Activated T-helper 2 cell treated with anti-CD3 and anti-CD28 coated beads, Interferon-gamma antibody, Interleukin-2, Interleukin-4, amounts not matched to agents 10 μg/mL and 5 μg/mL and 100 μg/mL, durations not matched to agents 14 hours and 24 hours and 36 hours (primary cell): Measurements from ENCODE around the gene ERVK3-1. TPM values are rescaled to one million over a fixed set of nuclear protein-coding genes. Genes with fewer than 3 reads are reported as not detected.

Source experiments
- DNase-seq: peaks from one replicate; pipeline ENCODE4 v3.0.0; 2021; ENCODE audit warnings: low spot score
- H3K27ac Mint-ChIP-seq: one replicate; pipeline ENCODE4 v1.8.0; 2021; ENCODE audit warnings: mixed read lengths
- H3K27me3 Mint-ChIP-seq: one replicate; pipeline ENCODE4 v1.8.0; 2021; ENCODE audit warnings: low read depth, mixed read lengths
- H3K36me3 Mint-ChIP-seq: one replicate; pipeline ENCODE4 v1.8.0; 2021; ENCODE audit warnings: low read depth, mixed read lengths
- H3K4me1 Mint-ChIP-seq: one replicate; pipeline ENCODE4 v1.8.0; 2021; ENCODE audit warnings: low read depth, mixed read lengths
- H3K4me3 Mint-ChIP-seq: one replicate; pipeline ENCODE4 v1.8.0; 2021; ENCODE audit warnings: low read depth, mild to moderate bottlenecking, moderate library complexity, mixed read lengths
- H3K9me3 Mint-ChIP-seq: one replicate; pipeline ENCODE4 v1.8.0; 2021; ENCODE audit warnings: mixed read lengths
- intact Hi-C: fragments of 100-400 bp; cut with micrococcal nuclease; formaldehyde crosslinking; loops from one replicate; pipeline ENCODE4 v1.15.1; 2023
- total RNA-seq: library from RNA; stranded (reverse); gene quantifications from 2 replicates; pipeline ENCODE4 v1.2.3, GENCODE V29; 2022

Gene ERVK3-1
- total RNA-seq, 1 donor from 2014 or later: 64.2 TPM

DNA sequence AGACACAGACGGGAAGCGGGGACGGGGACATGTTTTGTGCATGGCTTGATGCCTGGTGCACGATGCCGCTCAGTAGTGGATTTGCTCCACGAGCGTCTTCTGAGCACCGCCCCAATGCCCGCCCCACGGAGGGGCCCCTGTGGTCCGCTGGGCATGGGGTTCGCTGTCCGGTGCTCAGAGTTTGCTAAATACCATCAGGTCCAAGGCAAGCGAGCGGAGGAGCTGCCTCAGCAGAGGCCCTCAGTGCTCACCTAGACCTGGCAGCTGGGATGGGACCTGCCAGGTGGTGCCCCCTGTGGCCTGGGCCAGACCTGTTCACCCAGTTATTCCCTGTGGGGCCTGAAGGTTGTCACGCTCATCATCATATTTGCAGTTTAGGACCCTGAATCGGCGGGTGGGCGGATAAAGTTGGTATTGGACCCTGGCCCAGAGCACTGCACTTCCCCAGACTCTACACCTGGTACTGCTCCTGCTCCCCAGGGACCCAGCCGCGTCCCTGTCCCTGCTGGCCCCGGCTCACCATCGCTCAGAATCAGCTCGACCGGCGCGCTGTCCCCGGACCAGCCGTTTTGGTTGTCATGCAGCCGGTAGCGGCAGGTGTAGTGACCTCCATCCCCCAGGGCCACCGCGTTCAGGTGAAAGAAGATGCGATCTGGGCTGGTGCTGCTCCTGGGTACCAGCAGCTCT lies 45.8 kb downstream of the ERVK3-1 start:
- intact Hi-C loops: no loop called here
- Mint-ChIP-seq H3K27ac (no peak overlapping the region), H3K36me3 (peaks cover 19% of the 10 kb centered on the region), H3K9me3 (no peaks in the 10 kb centered on the region), H3K27me3 (no peaks in the 10 kb centered on the region), H3K4me1 (peaks cover 11% of the 10 kb centered on the region), H3K4me3 (peak overlapping the region; percentile 21)
- no peak for DNase-seq

DNA sequence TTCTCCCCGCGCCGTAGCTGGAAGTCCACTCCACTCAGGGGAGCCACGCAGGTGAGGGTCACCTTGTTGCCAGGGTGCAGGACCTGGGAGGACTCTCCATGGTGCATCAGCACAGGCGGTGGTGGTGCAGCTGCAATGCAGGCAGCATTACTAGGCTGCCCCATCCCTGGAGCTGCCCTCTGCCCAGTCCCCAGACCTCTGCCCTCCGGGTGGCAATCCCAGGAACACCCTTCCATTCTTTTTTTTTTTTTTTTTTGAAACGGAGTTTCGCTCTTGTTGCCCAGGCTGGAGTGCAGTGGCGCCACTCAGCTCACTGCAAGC lies 46.3 kb downstream of the ERVK3-1 start:
- H3K36me3 Mint-ChIP-seq: peaks cover 19% of the 10 kb centered on the region
- no peak overlapping the region for H3K4me3 Mint-ChIP-seq

DNA sequence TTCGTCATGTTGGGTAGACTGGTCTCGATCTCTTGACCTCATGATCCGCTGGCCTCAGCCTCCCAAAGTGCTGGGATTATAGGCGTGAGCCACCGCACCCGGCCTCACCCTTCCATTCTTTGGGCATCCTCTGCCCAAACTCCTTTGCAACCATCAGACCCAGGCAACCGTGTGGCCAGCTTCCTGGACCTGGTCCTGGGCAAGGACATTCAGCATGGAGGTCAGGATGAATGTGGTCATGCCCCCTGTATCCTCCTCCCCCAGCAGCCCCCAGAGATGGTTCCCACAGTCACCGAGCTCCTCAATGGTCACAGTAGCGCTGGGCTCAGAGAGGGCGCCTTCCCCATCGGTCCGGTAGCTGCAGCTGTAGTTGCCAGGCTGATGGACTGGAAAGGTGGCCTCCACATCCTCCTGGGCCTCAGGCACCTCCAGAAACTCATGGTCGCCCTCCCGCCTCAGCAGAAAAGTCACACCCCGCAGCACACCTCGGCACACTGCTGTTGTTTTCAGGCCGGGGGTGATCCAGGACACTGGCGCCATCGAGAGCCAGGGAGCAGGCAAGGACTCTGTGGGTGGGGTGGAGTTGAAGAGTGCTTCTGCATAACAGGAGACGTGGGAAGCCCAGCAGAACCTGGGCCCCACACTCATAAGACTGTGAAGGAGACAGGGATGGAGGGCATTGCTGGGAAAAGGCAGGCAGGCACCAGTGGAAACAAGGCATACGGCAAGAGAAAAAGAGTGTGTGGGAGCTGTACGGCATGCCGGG lies 47.0 kb downstream of the ERVK3-1 start:
- Mint-ChIP-seq H3K4me1 (peaks cover 8% of the 10 kb centered on the region), H3K4me3 (no peak overlapping the region), H3K27ac (no peak overlapping the region), H3K9me3 (no peaks in the 10 kb centered on the region), H3K36me3 (peaks cover 19% of the 10 kb centered on the region), H3K27me3 (no peaks in the 10 kb centered on the region)
- intact Hi-C loops: no loop called here
- no peak for DNase-seq

More for the DNA sequence above, 46.3 kb downstream of the ERVK3-1 start:
- H3K4me1 Mint-ChIP-seq: peaks cover 11% of the 10 kb centered on the region
- no peaks in the 10 kb centered on the region for H3K27me3 Mint-ChIP-seq
- no peak overlapping the region for H3K27ac Mint-ChIP-seq
- DNase-seq: no peak
- intact Hi-C loops: no loop called here
- H3K9me3 Mint-ChIP-seq: no peaks in the 10 kb centered on the region

GRCh38 chr19:58352760-58353671 lies 47.8 kb downstream of the ERVK3-1 start, which contains the start of gene A1BG:
TSS of gene A1BG (minus strand) at chr19:58353492. CDS start at chr19:58353437, 55 bp downstream.
- DNase-seq: no peak
- H3K27ac Mint-ChIP-seq: no peak within 1 kb of the TSS
- H3K36me3 Mint-ChIP-seq: peaks cover 19% of the 10 kb centered on the region
- no peaks in the 10 kb centered on the region for H3K27me3 Mint-ChIP-seq
- H3K9me3 Mint-ChIP-seq: no peaks in the 10 kb centered on the region
- intact Hi-C loops: no loop called here
- H3K4me1 Mint-ChIP-seq: peaks cover 8% of the 10 kb centered on the region
- H3K4me3 Mint-ChIP-seq: no peak within 1 kb of the TSS

DNA sequence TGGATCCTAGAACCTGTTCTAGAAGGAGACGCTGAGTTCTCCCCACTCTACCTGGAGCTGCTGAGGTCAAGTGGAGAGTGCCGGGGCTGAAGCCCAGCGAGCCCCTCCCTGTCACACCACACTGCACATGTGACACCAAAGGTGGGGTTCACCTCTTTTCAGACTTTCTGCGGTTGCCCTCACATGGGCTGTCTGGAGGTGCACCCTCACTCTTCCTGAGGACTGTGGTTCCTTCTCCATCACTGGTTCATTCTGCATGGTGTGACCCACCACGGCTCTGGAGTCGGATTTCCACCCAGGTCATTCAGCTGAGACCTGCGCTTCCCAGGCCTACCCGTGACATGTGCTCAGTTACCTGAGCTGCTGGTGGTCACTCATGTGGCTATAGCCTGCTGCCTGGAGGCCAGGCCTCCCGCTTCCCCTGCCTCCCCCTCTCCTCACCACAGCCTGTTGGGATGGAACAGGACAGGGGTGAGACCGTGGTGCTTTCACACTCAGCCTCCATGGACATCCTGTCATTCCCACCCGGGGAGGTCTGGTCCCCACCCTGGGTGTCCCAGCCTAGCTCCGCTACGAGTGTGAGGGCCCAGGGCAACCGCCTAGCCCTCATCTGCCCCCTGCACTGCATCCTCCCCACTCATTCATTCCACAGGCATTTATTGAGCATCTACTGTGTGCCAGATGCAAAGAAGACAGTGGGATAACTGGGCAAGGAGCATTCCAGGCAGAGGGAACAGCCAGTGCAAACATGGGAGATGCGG lies 48.7 kb downstream of the ERVK3-1 start:
- DNase-seq: no peak
- Mint-ChIP-seq H3K27me3 (no peaks in the 10 kb centered on the region), H3K27ac (no peak overlapping the region), H3K9me3 (no peaks in the 10 kb centered on the region), H3K4me1 (peaks cover 5% of the 10 kb centered on the region), H3K36me3 (peaks cover 15% of the 10 kb centered on the region), H3K4me3 (no peak overlapping the region)
- intact Hi-C loops: no loop called here

- DNase-seq: no peak
- Mint-ChIP-seq H3K4me1 (peaks cover 2% of the 10 kb centered on the region), H3K4me3 (no peak overlapping the region), H3K27me3 (no peaks in the 10 kb centered on the region), H3K9me3 (no peaks in the 10 kb centered on the region), H3K36me3 (peaks cover 13% of the 10 kb centered on the region), H3K27ac (no peak overlapping the region)
- intact Hi-C loops: no loop called here
Measured at GRCh38 chr19:58354478-58355030, 49.4 kb downstream of the ERVK3-1 start.

GRCh38 chr19:58355215-58355796 lies 50.1 kb downstream of the ERVK3-1 start:
- H3K4me3 Mint-ChIP-seq: peak overlapping the region; percentile 13
- H3K27ac Mint-ChIP-seq: no peak overlapping the region
- H3K36me3 Mint-ChIP-seq: peaks cover 10% of the 10 kb centered on the region
- H3K4me1 Mint-ChIP-seq: no peaks in the 10 kb centered on the region
- no peak for DNase-seq
- H3K9me3 Mint-ChIP-seq: no peaks in the 10 kb centered on the region
- no peaks in the 10 kb centered on the region for H3K27me3 Mint-ChIP-seq
- intact Hi-C loops: no loop called here

- no peak overlapping the region for H3K27ac Mint-ChIP-seq
- no peaks in the 10 kb centered on the region for H3K4me1 Mint-ChIP-seq
- peak overlapping the region; percentile 21 for H3K4me3 Mint-ChIP-seq
- H3K36me3 Mint-ChIP-seq: peaks cover 7% of the 10 kb centered on the region
- H3K9me3 Mint-ChIP-seq: no peaks in the 10 kb centered on the region
- intact Hi-C loops: no loop called here
- H3K27me3 Mint-ChIP-seq: no peaks in the 10 kb centered on the region
- DNase-seq: peak; percentile 50
Measured at GRCh38 chr19:58355908-58356765, 51.0 kb downstream of the ERVK3-1 start.

DNA sequence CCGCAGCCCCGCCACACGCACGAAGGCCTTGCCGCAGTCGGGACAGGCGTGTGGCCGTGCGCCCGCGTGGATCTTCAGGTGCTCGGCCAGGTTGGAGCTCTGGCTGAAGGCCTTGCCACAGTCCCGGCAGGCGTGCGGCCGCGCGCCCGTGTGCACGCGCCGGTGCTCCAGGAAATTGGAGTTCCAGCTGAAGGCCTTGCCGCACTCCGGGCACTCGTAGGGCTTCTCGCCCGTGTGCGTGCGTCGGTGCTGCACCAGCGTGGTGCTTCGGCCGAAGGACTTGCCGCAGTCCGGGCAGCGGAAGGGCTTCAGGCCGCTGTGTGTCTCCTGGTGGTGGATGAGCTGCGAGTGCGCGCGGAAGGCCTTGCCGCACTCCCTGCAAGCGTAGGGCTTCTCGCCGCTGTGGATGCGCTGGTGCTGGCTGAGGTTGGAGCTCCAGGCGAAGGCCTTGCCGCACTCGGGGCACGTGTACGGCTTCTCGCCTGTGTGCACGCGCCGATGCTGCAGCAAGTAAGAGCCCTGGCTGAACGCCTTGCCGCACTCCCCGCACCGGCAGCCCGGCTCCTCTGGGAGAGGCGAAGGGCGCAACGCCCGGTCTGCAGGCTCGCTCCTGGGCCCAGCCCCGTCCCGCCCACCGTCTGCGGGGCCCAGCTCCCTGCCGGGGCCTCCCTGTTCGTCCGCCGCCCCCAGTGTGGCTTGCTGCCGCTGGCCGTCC lies 51.7 kb downstream of the ERVK3-1 start:
- no peaks in the 10 kb centered on the region for H3K9me3 Mint-ChIP-seq
- H3K4me3 Mint-ChIP-seq: peak overlapping the region; percentile 21
- intact Hi-C loops: no loop called here
- H3K27ac Mint-ChIP-seq: no peak overlapping the region
- peaks cover 2% of the 10 kb centered on the region for H3K4me1 Mint-ChIP-seq
- H3K36me3 Mint-ChIP-seq: peaks cover 5% of the 10 kb centered on the region
- DNase-seq: no peak
- H3K27me3 Mint-ChIP-seq: no peaks in the 10 kb centered on the region

- Mint-ChIP-seq H3K9me3 (no peaks in the 10 kb centered on the region), H3K27me3 (no peaks in the 10 kb centered on the region), H3K4me3 (no peak overlapping the region), H3K27ac (no peak overlapping the region), H3K36me3 (peaks cover 2% of the 10 kb centered on the region), H3K4me1 (peaks cover 3% of the 10 kb centered on the region)
- intact Hi-C loops: no loop called here
- no peak for DNase-seq
Measured at GRCh38 chr19:58357481-58358145, 52.4 kb downstream of the ERVK3-1 start.
